HCT116 (cell line): ENCODE results near the gene ADK. TPM values are rescaled to one million over a fixed set of nuclear protein-coding genes. Genes with fewer than 3 reads are reported as not detected.

Experiments
- ATAC-seq: fragments of 200-7000 bp; cut with Tn5 transposase; 2 replicates; pipeline ENCODE4 v1.9.1; 2020; ENCODE audit warnings: mild to moderate bottlenecking, moderate library complexity
- BruUV-seq: library from RNA; stranded (reverse); fragments of 400-500 nt; replicated peaks from 2 replicates; lab custom pipeline; 2021; lab: Mats Ljungman, UMichigan
- CTCF ChIA-PET: fragments of 300-600 bp; sonication (Branson Sonifier 250); formaldehyde crosslinking; loops from one replicate; lab custom pipeline; 2021; ENCODE audit warnings: antibody characterized with exemption; lab: Charles Lee
- POLR2A ChIA-PET: fragments of 300-600, 350-600 bp; sonication (Branson Sonifier 250); formaldehyde crosslinking; loops from one replicate; lab custom pipeline; 2021; ENCODE audit warnings: antibody characterized with exemption; lab: Charles Lee
- RAD21 ChIA-PET, 2 experiments: fragments of 300-600 bp; sonication (Branson Sonifier 250); formaldehyde crosslinking; loops; one replicate each; lab custom pipeline; 2023; ENCODE audit warnings: low total read pairs in 2 of 2; ENCODE audit not compliant: uncharacterized antibody in 2 of 2, unreplicated experiment in 2 of 2, low non-redundant PET in 1 of 2; lab: Charles Lee
- DNase-seq: peaks from one replicate; pipeline ENCODE4 v3.0.0-alpha.2; 2010; ENCODE audit warnings: low read depth, low spot score
- H2AFZ ChIP-seq: fragments of 200-600 bp; shearing (Covaris generic), sonication (generic); 2 replicates; pipeline ENCODE4 v1.6.1; 2017; ENCODE audit warnings: low read depth, mixed run types, mixed read lengths, antibody characterized with exemption, low read length; ENCODE audit not compliant: poor library complexity, severe bottlenecking
- H3K27ac ChIP-seq: 2 replicates; pipeline ENCODE4 v1.5.1; 2012; ENCODE audit warnings: low read depth, low read length
- H3K27me3 ChIP-seq: fragments of 200-600 bp; sonication (generic); 2 replicates; pipeline ENCODE4 v1.6.1; 2016; ENCODE audit warnings: mixed run types, low read length, mixed read lengths; ENCODE audit not compliant: insufficient read depth
- H3K36me3 ChIP-seq, 2 experiments: fragments of 200-500 bp in 1 of 2; fragments of 200-600 bp in 1 of 2; sonication (Bioruptor generic) in 1 of 2; sonication (generic) in 1 of 2; 2 replicates each; pipeline versions ENCODE4 v1.5.1 to v1.6.1; 2014 to 2016; ENCODE audit warnings: low read length in 2 of 2, inconsistent platforms in 1 of 2, mixed read lengths in 1 of 2, mixed run types in 1 of 2; ENCODE audit not compliant: insufficient read depth in 2 of 2, control insufficient read depth in 1 of 2
- H3K4me1 ChIP-seq, 2 experiments: fragments of 200-600 bp in 1 of 2; sonication (generic) in 1 of 2; 2 replicates each; pipeline versions ENCODE4 v1.5.1 to v1.6.1; 2012 to 2017; ENCODE audit warnings: low read length in 2 of 2, inconsistent platforms in 1 of 2, mild to moderate bottlenecking in 1 of 2, mixed read lengths in 1 of 2, mixed run types in 1 of 2, moderate library complexity in 1 of 2; ENCODE audit not compliant: insufficient read depth in 2 of 2, control insufficient read depth in 1 of 2
- H3K4me2 ChIP-seq: fragments of 200-600 bp; sonication (generic); 2 replicates; pipeline ENCODE4 v1.6.1; 2017; ENCODE audit warnings: mixed run types, low read length, mixed read lengths
- H3K4me3 ChIP-seq, 2 experiments: fragments of 200-600 bp in 1 of 2; sonication (generic) in 1 of 2; replicated peaks in 1 of 2; 2 replicates each; pipeline ENCODE4 v1.5.1; 2011 to 2016; ENCODE audit warnings: low read length in 2 of 2, control low read depth in 1 of 2, low read depth in 1 of 2, mild to moderate bottlenecking in 1 of 2, mixed read lengths in 1 of 2, mixed run types in 1 of 2
- H3K79me2 ChIP-seq: fragments of 200-600 bp; sonication (generic); 2 replicates; pipeline ENCODE4 v1.6.1; 2017; ENCODE audit warnings: mild to moderate bottlenecking, mixed run types, low read length, moderate library complexity, mixed read lengths; ENCODE audit not compliant: insufficient read depth
- H3K9ac ChIP-seq: fragments of 200-600 bp; sonication (generic); 2 replicates; pipeline ENCODE4 v1.6.1; 2016; ENCODE audit warnings: low read length, mixed read lengths
- H3K9me2 ChIP-seq: fragments of 200-600 bp; sonication (generic), shearing (Covaris generic); 2 replicates; pipeline ENCODE4 v1.6.1; 2017; ENCODE audit warnings: mixed run types, mild to moderate bottlenecking, moderate library complexity; ENCODE audit not compliant: insufficient read depth
- H3K9me3 ChIP-seq, 2 experiments: fragments of 200-500 bp in 1 of 2; fragments of 200-600 bp in 1 of 2; sonication (Bioruptor generic) in 1 of 2; sonication (generic) in 1 of 2; 2 replicates each; pipeline ENCODE4 v1.6.1; 2014 to 2017; ENCODE audit warnings: low read length in 2 of 2, mixed read lengths in 2 of 2, inconsistent platforms in 1 of 2, low read depth in 1 of 2, mild to moderate bottlenecking in 1 of 2, mixed run types in 1 of 2, moderate library complexity in 1 of 2; ENCODE audit not compliant: control insufficient read depth in 1 of 2, insufficient read depth in 1 of 2
- H4K20me1 ChIP-seq: fragments of 200-600 bp; sonication (generic), shearing (Covaris generic); 2 replicates; pipeline ENCODE4 v1.6.1; 2017; ENCODE audit warnings: mixed run types, mild to moderate bottlenecking, moderate library complexity; ENCODE audit not compliant: insufficient read depth
- ATF3 ChIP-seq: IDR thresholded peaks from 2 replicates; pipeline ENCODE4 v1.6.1; 2012
- EGR1 ChIP-seq: IDR thresholded peaks from 2 replicates; pipeline ENCODE4 v1.6.1; 2012; ENCODE audit warnings: low read depth
- EZH2 ChIP-seq: fragments of 200-600 bp; sonication (generic); IDR thresholded peaks from 2 replicates; pipeline ENCODE4 v1.6.1; 2017; ENCODE audit warnings: antibody characterized with exemption, mixed run types
- EZH2phosphoT487 ChIP-seq: fragments of 200-600 bp; IDR thresholded peaks from 2 replicates; pipeline ENCODE4 v1.6.1; 2018; ENCODE audit warnings: antibody characterized with exemption, borderline replicate concordance
- FOSL1 ChIP-seq: IDR thresholded peaks from 2 replicates; pipeline ENCODE4 v1.6.1; 2012; ENCODE audit warnings: low read depth
- JUND ChIP-seq: IDR thresholded peaks from 2 replicates; pipeline ENCODE4 v1.6.1; 2012
- POLR2A ChIP-seq: IDR thresholded peaks from 2 replicates; pipeline ENCODE4 v1.7.0; 2011; ENCODE audit warnings: borderline replicate concordance; ENCODE audit not compliant: insufficient read depth, insufficient read length; ENCODE audit errors: extremely low read depth
- POLR2AphosphoS5 ChIP-seq: IDR thresholded peaks from 2 replicates; pipeline ENCODE4 v1.6.1; 2011; ENCODE audit warnings: mild to moderate bottlenecking, low read depth, low read length, moderate library complexity
- SP1 ChIP-seq: IDR thresholded peaks from 2 replicates; pipeline ENCODE4 v1.6.1; 2012; ENCODE audit warnings: low read depth
- TCF7L2 ChIP-seq: IDR thresholded peaks from 2 replicates; pipeline ENCODE4 v1.7.0; 2011; ENCODE audit warnings: borderline replicate concordance, inconsistent platforms; ENCODE audit not compliant: insufficient read depth, insufficient read length; ENCODE audit errors: extremely low read depth
- intact Hi-C: fragments of 100-400 bp; cut with micrococcal nuclease; formaldehyde crosslinking; loops from 2 replicates; pipeline ENCODE4 v1.10.0; 2022
- total RNA-seq: library from RNA; stranded (reverse); gene quantifications from one replicate; pipeline ENCODE4 v1.2.1, GENCODE V29; 2021; ENCODE audit not compliant: unreplicated experiment
- TF ChIP-seq, protein P1 (sequence below): IDR thresholded peaks from 2 replicates; pipeline ENCODE4 v1.6.1; 2012; ENCODE audit warnings: low read depth
- TF ChIP-seq, protein P2 (sequence below), 3 experiments: fragments of 200-600 bp in 1 of 3; sonication (generic) in 1 of 3; IDR thresholded peaks in 2 of 3; conservative IDR thresholded peaks in 1 of 3; 2 replicates each; pipeline ENCODE4 v1.5.1; 2012 to 2017; ENCODE audit warnings: low read depth in 2 of 3, low read length in 2 of 3, antibody characterized with exemption in 1 of 3, borderline replicate concordance in 1 of 3, control low read depth in 1 of 3, mild to moderate bottlenecking in 1 of 3, mixed read lengths in 1 of 3, mixed run types in 1 of 3, moderate library complexity in 1 of 3; ENCODE audit not compliant: insufficient read depth in 1 of 3
- TF ChIP-seq, protein P3 (sequence below): IDR thresholded peaks from 2 replicates; pipeline ENCODE4 v1.6.1; 2012

The ADK gene
- total RNA-seq, 1 experiment from 2014 or later = 55.0 TPM

- TF ChIP-seq POLR2A (no peak), SP1 (no peak)
Measured at GRCh38 chr10:74510594-74510993, 359.6 kb downstream of the ADK start (continued).

DNA sequence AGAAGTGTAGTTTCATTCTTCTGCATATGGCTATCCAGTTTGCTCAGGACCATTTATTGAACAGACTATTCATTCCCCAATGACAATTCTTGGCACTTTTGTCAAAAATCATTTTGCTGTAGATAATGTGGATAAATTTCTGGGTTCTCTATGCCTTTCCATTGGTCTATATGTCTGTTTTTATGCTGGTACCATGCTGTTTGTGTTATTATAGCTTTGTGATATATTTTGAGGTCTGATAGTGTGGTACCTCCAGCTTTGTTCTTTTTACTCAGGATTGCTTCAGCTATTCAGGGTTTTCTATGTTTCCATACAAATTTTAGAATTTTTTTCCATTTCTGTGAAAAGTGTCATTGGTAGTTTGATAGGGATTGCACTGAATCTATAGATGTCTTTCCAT, 360.0 kb downstream of the ADK start:
- TF ChIP-seq POLR2AphosphoS5 (no peak), TCF7L2 (no peak), FOSL1 (no peak), ATF3 (no peak), EZH2phosphoT487 (no peak), EZH2 (no peak), EGR1 (no peak), JUND (no peak)
- TF ChIP-seq, protein P1, sequence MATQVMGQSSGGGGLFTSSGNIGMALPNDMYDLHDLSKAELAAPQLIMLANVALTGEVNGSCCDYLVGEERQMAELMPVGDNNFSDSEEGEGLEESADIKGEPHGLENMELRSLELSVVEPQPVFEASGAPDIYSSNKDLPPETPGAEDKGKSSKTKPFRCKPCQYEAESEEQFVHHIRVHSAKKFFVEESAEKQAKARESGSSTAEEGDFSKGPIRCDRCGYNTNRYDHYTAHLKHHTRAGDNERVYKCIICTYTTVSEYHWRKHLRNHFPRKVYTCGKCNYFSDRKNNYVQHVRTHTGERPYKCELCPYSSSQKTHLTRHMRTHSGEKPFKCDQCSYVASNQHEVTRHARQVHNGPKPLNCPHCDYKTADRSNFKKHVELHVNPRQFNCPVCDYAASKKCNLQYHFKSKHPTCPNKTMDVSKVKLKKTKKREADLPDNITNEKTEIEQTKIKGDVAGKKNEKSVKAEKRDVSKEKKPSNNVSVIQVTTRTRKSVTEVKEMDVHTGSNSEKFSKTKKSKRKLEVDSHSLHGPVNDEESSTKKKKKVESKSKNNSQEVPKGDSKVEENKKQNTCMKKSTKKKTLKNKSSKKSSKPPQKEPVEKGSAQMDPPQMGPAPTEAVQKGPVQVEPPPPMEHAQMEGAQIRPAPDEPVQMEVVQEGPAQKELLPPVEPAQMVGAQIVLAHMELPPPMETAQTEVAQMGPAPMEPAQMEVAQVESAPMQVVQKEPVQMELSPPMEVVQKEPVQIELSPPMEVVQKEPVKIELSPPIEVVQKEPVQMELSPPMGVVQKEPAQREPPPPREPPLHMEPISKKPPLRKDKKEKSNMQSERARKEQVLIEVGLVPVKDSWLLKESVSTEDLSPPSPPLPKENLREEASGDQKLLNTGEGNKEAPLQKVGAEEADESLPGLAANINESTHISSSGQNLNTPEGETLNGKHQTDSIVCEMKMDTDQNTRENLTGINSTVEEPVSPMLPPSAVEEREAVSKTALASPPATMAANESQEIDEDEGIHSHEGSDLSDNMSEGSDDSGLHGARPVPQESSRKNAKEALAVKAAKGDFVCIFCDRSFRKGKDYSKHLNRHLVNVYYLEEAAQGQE = no peak
- TF ChIP-seq, protein P2, sequence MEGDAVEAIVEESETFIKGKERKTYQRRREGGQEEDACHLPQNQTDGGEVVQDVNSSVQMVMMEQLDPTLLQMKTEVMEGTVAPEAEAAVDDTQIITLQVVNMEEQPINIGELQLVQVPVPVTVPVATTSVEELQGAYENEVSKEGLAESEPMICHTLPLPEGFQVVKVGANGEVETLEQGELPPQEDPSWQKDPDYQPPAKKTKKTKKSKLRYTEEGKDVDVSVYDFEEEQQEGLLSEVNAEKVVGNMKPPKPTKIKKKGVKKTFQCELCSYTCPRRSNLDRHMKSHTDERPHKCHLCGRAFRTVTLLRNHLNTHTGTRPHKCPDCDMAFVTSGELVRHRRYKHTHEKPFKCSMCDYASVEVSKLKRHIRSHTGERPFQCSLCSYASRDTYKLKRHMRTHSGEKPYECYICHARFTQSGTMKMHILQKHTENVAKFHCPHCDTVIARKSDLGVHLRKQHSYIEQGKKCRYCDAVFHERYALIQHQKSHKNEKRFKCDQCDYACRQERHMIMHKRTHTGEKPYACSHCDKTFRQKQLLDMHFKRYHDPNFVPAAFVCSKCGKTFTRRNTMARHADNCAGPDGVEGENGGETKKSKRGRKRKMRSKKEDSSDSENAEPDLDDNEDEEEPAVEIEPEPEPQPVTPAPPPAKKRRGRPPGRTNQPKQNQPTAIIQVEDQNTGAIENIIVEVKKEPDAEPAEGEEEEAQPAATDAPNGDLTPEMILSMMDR (IDR thresholded peaks at IDR 0.05 in 2 of 3, conservative IDR thresholded peaks at IDR 0.05 in 1 of 3; ENCODE audit: borderline replicate concordance in 1 of 3, insufficient read depth in 1 of 3, low read depth in 2 of 3, low read length in 2 of 3) = no peak
- TF ChIP-seq, protein P3, sequence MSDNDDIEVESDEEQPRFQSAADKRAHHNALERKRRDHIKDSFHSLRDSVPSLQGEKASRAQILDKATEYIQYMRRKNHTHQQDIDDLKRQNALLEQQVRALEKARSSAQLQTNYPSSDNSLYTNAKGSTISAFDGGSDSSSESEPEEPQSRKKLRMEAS = no peak
- H3K27me3 ChIP-seq = no peaks in the 10 kb centered on the region
- H3K79me2 ChIP-seq = no peaks in the 10 kb centered on the region; the same call in 1 of the 2 replicates
- no peaks in the 10 kb centered on the region for H3K9me2 ChIP-seq
- H3K4me3 ChIP-seq = no peak overlapping the region
- intact Hi-C loops = no loop called here
- no peaks in the 10 kb centered on the region for H3K36me3 ChIP-seq
- H3K4me2 ChIP-seq = no peak overlapping the region
- peaks cover 3 to 11% of the 10 kb centered on the region in 2 experiments; a peak in 2 of 4 replicates for H3K9me3 ChIP-seq
- no TSS peak for BruUV-seq
- no peaks in the 10 kb centered on the region for H4K20me1 ChIP-seq
- H3K4me1 ChIP-seq = no peaks in the 10 kb centered on the region
- H2AFZ ChIP-seq = no peak overlapping the region
- ChIA-PET POLR2A (no interaction called here), RAD21 (no interaction called here), CTCF (no interaction called here)
- H3K27ac ChIP-seq = no peak overlapping the region
- ATAC-seq = no peak
- H3K9ac ChIP-seq = no peak overlapping the region
- no peak for DNase-seq
